WERI-Rb-1 (cell line): ENCODE results near the gene NTN4.
"Not testable (repeated sequence)": the region's sequence is repeated elsewhere in the genome, so short reads cannot be mapped to it uniquely, and the experiment has no call there.

Experiments
- DNase-seq: peaks from one replicate; pipeline ENCODE4 v3.0.0-alpha.2; 2020
- H3K27ac ChIP-seq: fragments of 250-450 bp; sonication (Bioruptor Pico); 2 replicates; pipeline ENCODE4 v1.5.1; 2020; ENCODE audit warnings: mild to moderate bottlenecking, moderate library complexity
- H3K27me3 ChIP-seq: fragments of 250-450 bp; sonication (Bioruptor Pico); 2 replicates; pipeline ENCODE4 v1.5.1; 2021; ENCODE audit warnings: mild to moderate bottlenecking, low read depth, moderate library complexity; ENCODE audit not compliant: insufficient read depth, severe bottlenecking
- H3K36me3 ChIP-seq: fragments of 250-450 bp; sonication (Bioruptor Pico); 2 replicates; pipeline ENCODE4 v1.5.1; 2020; ENCODE audit warnings: mild to moderate bottlenecking, moderate library complexity
- H3K4me3 ChIP-seq: 2 replicates; pipeline ENCODE4 v1.5.1; 2011; ENCODE audit warnings: low read depth, mild to moderate bottlenecking, control low read depth, low read length
- H3K9me3 ChIP-seq: fragments of 250-450 bp; sonication (Bioruptor Pico); 2 replicates; pipeline ENCODE4 v1.5.1; 2021; ENCODE audit warnings: mild to moderate bottlenecking, moderate library complexity; ENCODE audit not compliant: severe bottlenecking
- CTCF ChIP-seq: IDR thresholded peaks from 2 replicates; pipeline ENCODE4 v1.5.1; 2011; ENCODE audit warnings: low read depth, mild to moderate bottlenecking, control low read depth, inconsistent platforms, low read length

NTN4 gene

DNA sequence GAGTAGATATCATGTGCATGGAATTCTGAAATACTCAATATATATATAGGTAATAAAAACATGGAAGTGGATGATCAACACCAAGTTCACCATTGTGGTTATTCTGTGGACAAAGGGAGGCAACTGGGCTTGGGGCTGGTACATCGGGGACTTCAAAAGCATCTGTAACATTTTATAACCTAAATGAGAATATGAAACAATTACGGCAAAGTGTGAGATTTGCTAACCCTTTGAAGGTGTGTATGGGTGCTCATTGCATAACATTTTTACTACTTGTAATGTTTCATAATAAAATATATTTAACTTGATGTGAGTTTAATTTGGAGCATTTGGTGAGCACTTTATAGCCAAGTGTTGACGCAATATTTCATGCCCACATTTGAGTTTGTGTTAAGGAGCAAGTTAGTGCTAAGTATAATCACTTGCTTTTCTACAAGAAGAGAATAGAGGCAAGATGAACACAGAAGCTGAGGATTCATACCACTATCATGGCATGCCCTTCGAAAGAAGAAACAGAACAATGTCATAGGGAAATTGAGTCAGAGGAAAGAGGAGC lies 109.3 kb downstream of the NTN4 start:
- no peak for TF ChIP-seq CTCF
- no peak for DNase-seq

DNA sequence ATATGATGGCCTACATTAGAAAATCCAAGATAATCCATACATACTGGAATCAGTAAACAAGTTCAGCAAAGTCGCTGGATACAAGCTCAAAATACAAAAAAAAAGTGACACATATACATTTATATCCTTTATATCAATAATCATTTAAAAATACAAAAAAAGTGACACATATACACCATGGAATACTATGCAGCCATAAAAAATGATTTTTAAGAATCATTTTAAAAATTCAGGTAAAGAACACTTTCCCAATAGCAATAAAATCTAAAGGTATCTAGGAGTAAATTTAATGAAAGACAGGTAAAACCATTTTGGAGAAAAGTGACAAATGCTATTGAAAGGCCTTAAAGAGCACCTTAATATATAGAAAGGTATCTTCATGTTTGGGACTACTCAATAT lies 111.9 kb downstream of the NTN4 start:
- H3K4me3 ChIP-seq: no peak overlapping the region
- H3K27ac ChIP-seq: no peak overlapping the region
- H3K36me3 ChIP-seq: no peaks in the 10 kb centered on the region
- no peaks in the 10 kb centered on the region for H3K27me3 ChIP-seq
- peaks cover 2% of the 10 kb centered on the region for H3K9me3 ChIP-seq
- no peak for DNase-seq
- TF ChIP-seq CTCF: no peak

More for the DNA sequence above, 109.3 kb downstream of the NTN4 start:
- H3K36me3 ChIP-seq: no peaks in the 10 kb centered on the region
- H3K27me3 ChIP-seq: no peaks in the 10 kb centered on the region
- H3K9me3 ChIP-seq: peaks cover 2% of the 10 kb centered on the region
- H3K27ac ChIP-seq: no peak overlapping the region
- H3K4me3 ChIP-seq: no peak overlapping the region

- not testable (repeated sequence) for H3K27me3 ChIP-seq, H3K9me3 ChIP-seq, H3K4me3 ChIP-seq, H3K36me3 ChIP-seq, H3K27ac ChIP-seq, DNase-seq
These were observed 112.8 kb downstream of the NTN4 start for GRCh38 chr12:95677782-95678181.

DNA sequence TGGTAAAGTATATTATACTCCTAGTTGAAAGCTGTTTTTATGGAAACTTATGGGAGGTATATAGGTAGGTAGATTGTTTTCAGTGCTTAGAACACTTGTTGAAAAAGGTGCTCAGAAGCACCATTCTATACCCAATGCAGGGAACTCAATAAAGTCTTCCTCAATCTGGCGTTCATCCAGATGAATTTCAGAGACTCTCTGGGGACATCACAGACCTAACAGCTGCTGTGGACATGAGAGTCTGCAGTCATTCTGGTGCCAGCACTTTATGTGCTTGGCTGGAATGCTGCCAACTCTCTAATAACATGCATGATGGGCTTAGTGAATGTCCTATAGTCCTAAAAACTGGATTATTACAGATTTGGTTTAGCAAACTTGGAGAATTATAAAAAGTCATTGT lies 115.9 kb downstream of the NTN4 start:
- DNase-seq: peak; percentile 23
- Histone ChIP-seq H3K27me3 (no peaks in the 10 kb centered on the region), H3K27ac (no peak overlapping the region), H3K4me3 (no peak overlapping the region), H3K9me3 (peaks cover 2% of the 10 kb centered on the region), H3K36me3 (no peaks in the 10 kb centered on the region)
- no peak for TF ChIP-seq CTCF

DNA sequence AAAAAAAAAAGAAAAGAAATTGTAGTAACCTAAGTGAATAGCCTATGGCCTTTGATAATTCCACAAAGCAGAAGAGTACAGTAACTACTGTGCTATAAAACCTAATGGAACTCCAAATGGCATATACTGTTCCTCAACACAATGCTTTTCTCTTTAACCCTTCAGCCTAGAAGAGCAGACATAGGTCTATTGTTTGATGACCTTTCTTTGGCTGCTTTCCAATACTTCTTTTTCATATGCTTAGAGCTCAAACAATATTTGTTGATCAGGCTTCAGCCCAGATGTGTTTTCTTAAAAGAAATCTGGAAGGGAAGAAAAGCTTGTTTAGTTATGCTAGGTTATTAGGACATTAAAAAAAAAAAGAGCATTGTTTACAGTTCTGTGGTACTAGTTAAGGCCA lies 116.4 kb downstream of the NTN4 start:
- Histone ChIP-seq H3K9me3 (peaks cover 2% of the 10 kb centered on the region), H3K4me3 (no peak overlapping the region), H3K27me3 (no peaks in the 10 kb centered on the region), H3K27ac (no peak overlapping the region), H3K36me3 (no peaks in the 10 kb centered on the region)
- DNase-seq: no peak
- TF ChIP-seq CTCF: no peak

- DNase-seq: no peak
- Histone ChIP-seq H3K9me3 (peaks cover 1% of the 10 kb centered on the region), H3K36me3 (no peaks in the 10 kb centered on the region), H3K27me3 (no peaks in the 10 kb centered on the region), H3K27ac (no peak overlapping the region), H3K4me3 (no peak overlapping the region)
- no peak for TF ChIP-seq CTCF
These were observed 117.0 kb downstream of the NTN4 start for GRCh38 chr12:95673576-95673975.
